Frontal cortex (tissue), 4 donors: ENCODE measurements around the gene AGAP1. TPM values are rescaled to one million over a fixed set of nuclear protein-coding genes. Genes with fewer than 3 reads are reported as not detected.

Source experiments
- DNase-seq, 2 donors: peaks; one replicate each; pipeline ENCODE4 v3.0.0; 2012; ENCODE audit warnings: low spot score in 2 of 2
- FAIRE-seq: peaks from 2 replicates; lab custom pipeline; 2012; peaks lifted over from hg19 to GRCh38; lab: Jason Lieb, UNC
- total RNA-seq: library from RNA; depleted of rRNA; stranded (reverse); fragments of >200 nt; gene quantifications from one replicate; pipeline ENCODE4 v1.2.3, GENCODE V29; 2014
- donor health status: control.
- donor health status: control.
- donor health status: control.

The AGAP1 gene
- total RNA-seq, 1 donor from 2014 or later: 27.3 TPM

- FAIRE-seq: no peak
Measured at GRCh38 chr2:235690082-235690808, 196.4 kb downstream of the AGAP1 start.

GRCh38 chr2:235690809-235691450 is 197.1 kb downstream of the AGAP1 start:
- no peak for FAIRE-seq
- DNase-seq: no peak

More at GRCh38 chr2:235690082-235690808, 196.4 kb downstream of the AGAP1 start:
- no peak for DNase-seq

GRCh38 chr2:235692076-235692475 is 198.2 kb downstream of the AGAP1 start:
- DNase-seq: no peak
- no peak for FAIRE-seq

GRCh38 chr2:235692671-235693171 is 198.9 kb downstream of the AGAP1 start:
- DNase-seq (no peak), FAIRE-seq (no peak)

- FAIRE-seq (no peak), DNase-seq (no peak)
Measured at GRCh38 chr2:235693279-235693678, 199.4 kb downstream of the AGAP1 start.

GRCh38 chr2:235694721-235695601 is 201.1 kb downstream of the AGAP1 start:
- DNase-seq: no peak
- no peak for FAIRE-seq

GRCh38 chr2:235695602-235695895 is 201.7 kb downstream of the AGAP1 start:
- FAIRE-seq: no peak

DNA sequence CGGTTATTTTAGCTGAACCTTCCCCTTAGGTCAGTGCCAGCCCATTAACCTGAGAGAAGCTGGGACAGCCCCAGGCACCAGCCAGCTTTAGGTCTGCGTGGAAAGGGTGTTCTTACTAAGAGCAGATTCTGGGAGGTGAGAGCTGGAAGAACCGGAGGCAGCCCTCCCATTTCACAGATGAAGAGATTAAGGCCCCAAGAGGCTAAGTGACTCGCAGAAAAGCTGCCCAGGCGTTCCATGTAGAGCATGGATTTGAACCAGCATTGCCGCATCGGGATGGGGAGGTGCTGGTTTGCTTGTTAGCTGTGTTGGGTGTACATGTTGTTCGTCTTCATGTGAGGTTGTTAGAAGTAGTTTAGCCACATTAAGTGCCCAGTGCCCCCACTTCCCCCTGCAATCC is 203.2 kb downstream of the AGAP1 start:
- DNase-seq (no peak), FAIRE-seq (no peak)

More at GRCh38 chr2:235695602-235695895, 201.7 kb downstream of the AGAP1 start:
- DNase-seq: no peak

DNA sequence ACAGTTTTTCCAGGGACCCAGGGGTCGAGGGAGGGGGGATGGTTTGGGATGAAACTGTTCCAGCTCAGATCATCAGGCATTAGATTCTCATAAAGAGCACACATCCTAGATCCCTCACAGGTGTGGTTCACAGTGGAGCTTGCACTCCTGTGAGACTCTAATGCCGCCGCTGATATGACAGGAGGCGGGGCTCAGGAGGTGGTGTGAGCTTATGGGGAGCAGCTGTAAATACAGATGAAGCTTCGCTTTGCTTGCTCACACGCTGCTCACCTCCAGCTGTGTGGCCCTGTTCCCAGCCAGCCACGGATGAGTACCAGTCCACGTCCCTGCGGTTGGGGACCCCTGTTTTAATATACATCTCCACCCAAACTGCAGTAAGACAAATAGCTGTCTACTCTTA is 204.2 kb downstream of the AGAP1 start:
- FAIRE-seq (no peak), DNase-seq (no peak)

DNA sequence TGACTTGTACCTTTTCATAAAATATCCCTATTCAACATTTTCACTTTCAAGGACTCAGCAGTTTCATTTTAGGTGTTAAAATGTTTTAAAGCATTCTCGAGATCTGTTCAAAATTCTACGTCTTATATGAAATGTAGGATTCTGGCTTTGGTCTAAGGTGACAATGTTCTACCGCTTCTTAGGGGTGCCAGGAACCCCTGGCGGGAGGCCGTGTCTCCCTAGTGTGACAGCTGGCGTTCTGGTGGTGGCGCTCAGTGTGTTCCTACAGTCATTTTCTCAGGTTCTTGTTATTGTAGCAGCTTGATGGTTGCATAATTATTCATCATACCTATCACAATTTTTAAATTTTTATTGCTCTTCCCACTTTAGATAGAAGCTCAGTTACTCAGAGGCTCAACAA is 204.6 kb downstream of the AGAP1 start:
- no peak for FAIRE-seq
- DNase-seq: no peak

DNA sequence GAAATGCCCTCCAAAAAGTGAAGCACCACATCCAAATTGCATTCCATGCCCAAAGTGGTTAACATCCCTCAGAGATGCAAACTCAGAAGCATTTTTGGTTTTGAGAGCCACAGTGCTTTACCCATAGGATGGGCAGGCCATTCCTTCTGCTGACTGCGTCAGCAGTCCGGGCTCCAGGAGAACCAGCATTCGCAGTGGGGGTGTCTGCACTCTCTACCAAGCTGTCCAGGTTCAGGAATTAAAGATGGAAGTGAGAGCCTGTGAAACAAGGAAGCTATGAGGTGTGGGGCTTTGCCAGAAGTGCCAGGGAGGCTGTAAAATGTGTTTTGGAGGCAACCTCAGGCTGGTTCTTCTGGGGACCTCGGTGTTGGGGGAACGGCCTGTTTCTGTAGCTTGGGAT is 205.7 kb downstream of the AGAP1 start:
- no peak for DNase-seq
- FAIRE-seq: no peak

- no peak for FAIRE-seq
- no peak for DNase-seq
Measured at GRCh38 chr2:235701206-235701981, 207.6 kb downstream of the AGAP1 start.

DNA sequence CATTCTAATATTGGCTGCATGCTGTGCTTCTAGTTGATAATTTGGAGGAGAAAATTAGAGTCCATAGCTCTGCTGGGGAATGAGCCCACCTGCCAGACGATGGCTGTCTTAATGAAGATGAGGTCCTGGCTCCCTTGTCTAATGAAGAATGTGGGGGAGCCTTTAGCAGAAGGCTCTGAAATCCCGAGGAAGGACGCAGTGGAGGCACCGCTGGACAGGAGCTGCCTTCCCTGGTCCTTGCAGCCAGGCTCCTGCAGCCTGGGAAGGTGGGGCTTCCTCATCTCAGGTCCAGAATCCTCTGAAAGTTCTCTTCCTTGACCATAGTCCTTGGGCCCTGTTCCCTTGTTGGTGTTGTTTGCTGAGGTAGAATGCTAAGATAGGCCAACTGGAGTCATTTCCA is 208.3 kb downstream of the AGAP1 start:
- no peak for DNase-seq

DNA sequence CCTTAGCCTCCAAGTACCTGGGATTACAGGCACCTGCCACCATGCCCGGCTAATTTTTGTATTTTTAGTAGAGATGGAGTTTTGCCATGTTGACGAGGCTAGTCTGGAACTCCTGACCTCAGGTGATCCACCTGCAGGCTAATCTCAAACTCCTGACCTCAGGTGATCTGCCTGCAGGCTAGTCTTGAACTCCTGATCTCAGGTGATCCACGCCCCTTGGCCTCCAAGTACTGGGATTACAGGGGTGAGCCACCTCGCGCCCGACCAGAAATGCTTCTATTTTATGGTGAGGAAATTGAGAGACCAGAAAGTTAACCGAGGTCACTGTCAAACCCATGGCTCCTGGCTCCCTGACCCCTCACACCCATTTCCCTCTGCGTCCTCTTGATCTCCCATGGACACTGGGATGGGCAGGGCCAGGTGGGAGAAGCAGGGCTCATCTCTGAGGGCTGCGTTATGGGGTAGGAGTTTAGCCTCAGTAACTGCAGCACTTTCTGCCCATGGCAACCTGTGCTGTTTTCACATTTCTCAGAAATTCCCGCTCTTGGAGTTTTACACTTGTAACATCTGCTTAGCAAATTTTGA is 210.0 kb downstream of the AGAP1 start:
- FAIRE-seq (no peak), DNase-seq (no peak)

More for the DNA sequence above, 208.3 kb downstream of the AGAP1 start:
- FAIRE-seq: no peak

DNA sequence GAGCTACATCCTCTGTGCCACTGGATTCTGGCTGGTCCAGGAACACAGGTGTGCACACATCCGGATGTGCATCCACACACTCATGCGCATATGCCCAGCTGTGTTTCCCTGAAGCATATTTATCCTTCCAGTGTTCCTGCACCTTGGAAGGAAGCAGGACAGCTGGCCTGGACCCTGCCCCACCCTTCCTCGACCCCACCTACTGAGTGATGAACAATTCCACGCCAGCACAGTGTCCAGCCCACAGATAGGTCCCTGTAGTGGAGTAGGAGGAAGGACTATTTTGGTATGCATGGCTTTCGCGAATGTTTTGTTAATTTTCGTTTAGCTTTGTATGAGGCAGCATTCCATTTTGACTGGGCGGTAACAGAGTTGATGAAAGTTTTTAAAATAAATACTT is 211.5 kb downstream of the AGAP1 start:
- FAIRE-seq (no peak), DNase-seq (no peak)

DNA sequence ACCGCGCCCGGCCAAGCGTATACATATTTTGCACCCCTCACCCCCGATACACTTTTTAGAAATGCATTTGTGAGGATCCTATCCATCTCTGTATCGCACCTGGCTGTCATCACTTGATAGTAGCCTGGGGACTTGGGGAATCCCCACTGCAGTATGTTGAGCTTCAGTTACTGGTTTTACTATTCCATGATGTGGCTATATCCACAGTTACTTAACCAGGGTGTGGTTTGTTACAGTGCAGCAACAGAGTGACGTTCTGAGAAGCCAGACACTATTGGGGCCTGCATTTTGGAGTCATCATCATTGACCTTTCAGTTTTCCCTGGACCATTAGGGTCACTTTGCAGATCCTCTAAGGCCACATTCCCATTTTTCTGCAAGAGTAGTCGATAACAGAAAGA is 212.7 kb downstream of the AGAP1 start:
- no peak for FAIRE-seq

GRCh38 chr2:235707411-235708096 is 213.7 kb downstream of the AGAP1 start:
- DNase-seq (no peak), FAIRE-seq (no peak)

More for the DNA sequence above, 212.7 kb downstream of the AGAP1 start:
- DNase-seq: no peak

GRCh38 chr2:235709124-235709813 is 215.4 kb downstream of the AGAP1 start:
- no peak for FAIRE-seq
- no peak for DNase-seq
